Omental fat pad (tissue), 4 donors: ENCODE measurements around the gene CD48. TPM values are rescaled to one million over a fixed set of nuclear protein-coding genes. Genes with fewer than 3 reads are reported as not detected.
"Not testable (repeated sequence)": the region's sequence is repeated elsewhere in the genome, so short reads cannot be mapped to it uniquely, and the experiment has no call there.

Experiments
- ATAC-seq: fragments of 150-250 bp; one replicate; pipeline ENCODE4 v1.9.1; 2016; ENCODE audit warnings: mild to moderate bottlenecking, moderate library complexity; ENCODE audit not compliant: low FRiP score
- DNase-seq: peaks from one replicate; pipeline ENCODE4 v3.0.0-alpha.2; 2019; ENCODE audit warnings: low spot score
- total RNA-seq, 4 donors: library from RNA; depleted of rRNA; stranded (reverse); fragments of >200 nt; gene quantifications; one replicate each; pipeline ENCODE4 v1.1.0, GENCODE V29; 2016
- TF ChIP-seq, protein P1 (sequence below), 3 donors: fragments of 450-650 bp; IDR thresholded peaks; one replicate each; pipeline ENCODE4 v1.5.1; 2016 to 2017; ENCODE audit warnings: antibody characterized with exemption in 3 of 3, mild to moderate bottlenecking in 3 of 3, moderate library complexity in 2 of 3

CD48 gene
- total RNA-seq, 4 donors from 2014 or later, result 5.2 to 21.0 (median 8.0) TPM

DNA sequence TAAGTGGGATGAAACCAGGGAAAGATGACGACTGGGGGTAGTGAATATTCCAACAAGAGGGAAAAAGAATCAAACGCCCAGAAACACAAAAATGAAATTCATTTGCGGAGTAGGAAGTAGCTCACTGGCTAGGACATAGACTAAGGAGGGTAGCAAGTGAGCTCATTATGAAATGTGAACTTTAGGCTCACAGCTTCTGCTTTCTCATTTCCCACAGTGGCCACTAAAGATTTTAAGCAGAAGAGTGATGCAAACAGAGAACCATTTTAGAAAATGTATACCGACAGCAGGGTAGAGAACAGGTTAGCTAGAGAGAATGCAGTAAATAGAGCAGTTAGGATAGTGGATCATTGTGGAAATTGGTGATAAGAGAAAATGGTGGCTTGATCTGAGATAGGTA lies 3.5 kb downstream of the CD48 start:
- TF ChIP-seq, protein P1, sequence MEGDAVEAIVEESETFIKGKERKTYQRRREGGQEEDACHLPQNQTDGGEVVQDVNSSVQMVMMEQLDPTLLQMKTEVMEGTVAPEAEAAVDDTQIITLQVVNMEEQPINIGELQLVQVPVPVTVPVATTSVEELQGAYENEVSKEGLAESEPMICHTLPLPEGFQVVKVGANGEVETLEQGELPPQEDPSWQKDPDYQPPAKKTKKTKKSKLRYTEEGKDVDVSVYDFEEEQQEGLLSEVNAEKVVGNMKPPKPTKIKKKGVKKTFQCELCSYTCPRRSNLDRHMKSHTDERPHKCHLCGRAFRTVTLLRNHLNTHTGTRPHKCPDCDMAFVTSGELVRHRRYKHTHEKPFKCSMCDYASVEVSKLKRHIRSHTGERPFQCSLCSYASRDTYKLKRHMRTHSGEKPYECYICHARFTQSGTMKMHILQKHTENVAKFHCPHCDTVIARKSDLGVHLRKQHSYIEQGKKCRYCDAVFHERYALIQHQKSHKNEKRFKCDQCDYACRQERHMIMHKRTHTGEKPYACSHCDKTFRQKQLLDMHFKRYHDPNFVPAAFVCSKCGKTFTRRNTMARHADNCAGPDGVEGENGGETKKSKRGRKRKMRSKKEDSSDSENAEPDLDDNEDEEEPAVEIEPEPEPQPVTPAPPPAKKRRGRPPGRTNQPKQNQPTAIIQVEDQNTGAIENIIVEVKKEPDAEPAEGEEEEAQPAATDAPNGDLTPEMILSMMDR (IDR thresholded peaks at IDR 0.05), result no peak
- no peak for DNase-seq
- no peak for ATAC-seq

DNA sequence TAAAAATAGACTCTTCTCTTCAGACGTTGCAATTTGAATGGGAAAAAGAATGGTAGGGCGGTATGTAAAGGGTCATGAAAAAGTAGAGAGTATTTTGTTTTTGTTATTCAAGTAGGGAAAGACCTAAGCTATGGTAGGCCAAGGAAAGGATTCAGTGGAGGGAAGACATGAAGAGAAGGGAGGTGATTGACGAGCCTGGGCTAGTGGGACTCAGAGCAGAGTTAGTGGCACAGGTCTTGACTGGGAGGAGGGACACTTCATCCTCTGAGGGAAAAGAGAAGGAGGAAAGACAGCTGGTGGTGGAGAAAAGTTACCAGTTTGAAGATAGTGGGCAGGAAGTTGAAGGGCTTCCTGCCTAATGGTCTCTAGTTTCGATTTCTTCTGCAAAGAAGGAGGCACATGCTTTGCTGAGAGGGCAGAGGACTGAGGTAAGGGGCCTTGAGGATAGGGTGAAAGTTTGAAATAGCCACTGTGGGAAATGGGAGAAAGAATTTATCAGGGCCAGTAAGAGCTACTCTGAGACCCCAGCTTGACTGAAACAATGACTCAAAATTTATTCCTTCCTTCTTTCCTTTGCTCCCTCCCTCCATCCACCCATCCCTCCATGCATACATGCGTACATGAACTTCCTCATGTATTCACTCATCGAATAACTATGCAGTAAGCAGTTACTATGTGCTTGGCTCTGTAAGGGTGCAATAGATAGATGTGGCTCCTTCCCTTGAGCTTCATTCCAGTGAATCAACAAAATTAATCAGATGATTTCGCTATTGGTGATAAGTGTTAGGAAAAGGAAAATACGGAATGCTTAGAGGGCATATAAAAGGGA lies 4.2 kb downstream of the CD48 start:
- TF ChIP-seq, protein P1 (IDR thresholded peaks at IDR 0.05), result no peak
- no peak for ATAC-seq
- no peak for DNase-seq

DNA sequence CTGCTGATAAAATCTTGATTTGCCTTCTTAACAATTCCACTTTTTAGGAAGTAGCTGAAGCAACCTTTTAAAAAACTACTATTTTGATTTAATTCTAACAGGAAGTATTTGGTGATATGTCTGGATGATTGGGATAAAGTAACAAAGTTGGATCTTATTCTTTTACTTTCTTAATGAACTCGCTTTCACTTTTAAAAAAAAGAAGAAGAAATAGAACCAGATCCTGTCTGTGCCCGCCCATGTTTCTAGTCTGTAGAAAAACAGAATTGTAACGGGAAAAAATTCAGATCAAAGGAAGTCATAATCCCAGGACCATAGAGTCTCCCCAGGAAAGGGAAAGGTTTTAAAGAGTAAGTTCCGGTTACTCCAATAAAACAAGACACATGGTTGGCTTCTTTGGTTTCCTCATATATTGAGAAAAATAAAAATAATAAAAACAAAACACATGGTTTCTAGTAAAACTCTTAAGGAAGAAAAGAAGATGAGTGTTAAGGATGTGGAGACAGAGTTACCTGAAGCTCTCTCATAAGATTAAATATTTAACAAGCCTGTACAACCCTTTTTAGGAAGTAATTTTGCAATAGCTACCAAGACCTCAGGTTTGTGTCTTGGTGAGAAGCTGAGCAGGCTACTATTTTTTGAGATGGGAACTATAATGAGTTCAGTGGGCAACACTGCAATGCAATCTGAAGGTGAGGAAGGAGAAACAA lies 4.9 kb downstream of the CD48 start:
- TF ChIP-seq, protein P1 (IDR thresholded peaks at IDR 0.05), result no peak
- ATAC-seq (no peak), DNase-seq (no peak)

DNA sequence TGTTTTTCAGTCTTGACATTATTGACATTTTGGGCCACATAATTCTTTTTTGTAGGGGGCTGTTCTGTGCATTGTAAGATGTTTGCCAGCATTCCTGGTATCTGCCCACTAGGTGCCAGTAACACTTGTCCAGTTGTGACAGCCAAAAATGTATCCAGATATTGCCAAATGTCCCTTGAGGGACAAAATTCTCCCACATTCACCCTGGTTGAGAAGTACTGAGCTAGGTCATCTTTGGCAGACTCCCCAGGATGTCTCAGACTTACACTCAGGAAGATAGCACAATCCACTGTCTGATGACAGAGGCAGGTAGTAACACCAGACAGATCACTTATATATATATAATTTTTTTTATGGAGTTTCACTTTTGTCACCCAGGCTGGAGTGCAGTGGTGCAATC lies 5.9 kb downstream of the CD48 start:
- no peak for ATAC-seq
- TF ChIP-seq, protein P1 (IDR thresholded peaks at IDR 0.05), result no peak
- no peak for DNase-seq

DNA sequence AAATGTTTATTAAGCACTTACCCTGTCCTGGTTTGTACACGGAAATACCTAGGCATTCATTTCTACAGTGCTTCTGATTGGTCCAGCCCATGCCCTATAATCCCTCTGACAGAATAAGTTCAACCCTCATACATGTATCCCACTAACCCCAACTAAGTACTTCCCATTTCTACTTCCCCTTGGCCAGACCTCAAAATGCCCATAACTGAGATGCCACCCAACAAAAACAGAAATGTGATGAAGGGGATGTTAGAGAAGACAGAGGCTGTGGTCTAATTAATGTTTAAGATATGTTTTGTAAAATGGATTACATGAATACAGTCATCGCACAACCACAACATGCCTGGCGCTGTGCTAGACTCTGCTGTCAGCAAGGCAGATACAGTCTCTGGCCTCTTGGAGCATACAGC lies 6.4 kb downstream of the CD48 start:
- not testable (repeated sequence) for DNase-seq, ATAC-seq

DNA sequence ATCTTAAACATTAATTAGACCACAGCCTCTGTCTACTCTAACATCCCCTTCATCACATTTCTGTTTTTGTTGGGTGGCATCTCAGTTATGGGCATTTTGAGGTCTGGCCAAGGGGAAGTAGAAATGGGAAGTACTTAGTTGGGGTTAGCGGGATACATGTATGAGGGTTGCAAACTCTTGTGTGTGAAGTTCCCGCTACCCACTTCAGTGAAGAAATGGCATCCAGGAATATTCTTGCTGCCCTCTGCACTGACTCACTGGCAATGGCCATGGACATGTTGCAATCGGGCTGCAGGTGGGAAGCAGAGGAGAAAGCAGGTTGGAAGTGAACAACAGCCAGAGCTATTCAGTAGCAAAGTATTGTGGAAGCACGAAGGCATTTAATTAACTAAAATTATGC lies 7.4 kb downstream of the CD48 start:
- DNase-seq (no peak), ATAC-seq (no peak)
- TF ChIP-seq, protein P1 (IDR thresholded peaks at IDR 0.05), result no peak

DNA sequence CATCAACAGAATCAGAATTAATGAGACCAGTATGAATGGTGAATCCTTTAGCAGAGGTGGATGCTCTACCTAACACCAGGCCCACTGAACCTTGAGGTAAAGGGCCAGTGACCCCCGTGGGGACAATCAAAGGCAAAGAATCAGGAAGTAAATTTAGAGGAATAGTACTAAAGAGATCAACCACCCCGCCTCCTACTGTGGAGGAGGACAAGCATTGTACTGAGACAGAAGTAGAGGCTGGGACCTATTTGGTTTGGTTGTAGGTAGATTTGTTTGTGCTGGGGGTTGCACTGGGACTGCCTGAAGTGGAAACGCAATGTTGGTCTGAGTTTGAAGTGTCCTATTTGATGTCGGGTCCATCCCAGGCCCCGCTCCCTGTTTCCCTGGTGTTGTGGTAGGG lies 9.5 kb downstream of the CD48 start:
- DNase-seq, result no peak
- no peak for ATAC-seq
- TF ChIP-seq, protein P1 (IDR thresholded peaks at IDR 0.05), result no peak

DNA sequence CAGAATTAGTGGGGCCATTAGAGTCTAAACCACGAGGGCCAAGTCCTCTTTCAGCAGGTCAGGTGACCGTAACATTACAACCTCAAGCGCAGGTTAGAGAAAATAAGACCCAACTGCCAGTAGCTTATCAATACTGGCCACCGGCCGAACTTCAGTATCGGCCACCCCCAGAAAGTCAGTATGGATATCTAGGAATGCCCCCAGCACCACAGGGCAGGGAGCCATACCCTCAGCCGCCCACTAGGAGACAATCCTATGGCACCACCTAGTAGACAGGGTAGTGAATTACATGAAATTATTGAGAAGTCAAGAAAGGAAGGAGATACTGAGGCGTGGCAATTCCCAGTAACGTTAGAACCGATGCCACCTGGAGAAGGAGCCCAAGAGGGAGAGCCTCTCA lies 19.2 kb downstream of the CD48 start:
- ATAC-seq, DNase-seq: not testable (repeated sequence)
